H1 (cell line): ENCODE results near the gene SPRN. TPM values are rescaled to one million over a fixed set of nuclear protein-coding genes. Genes with fewer than 3 reads are reported as not detected.

Source experiments
- CTCF ChIA-PET: fragments of 300-600 bp; sonication (Branson Sonifier 250); formaldehyde crosslinking; loops from one replicate; lab custom pipeline; 2021; ENCODE audit not compliant: partially characterized antibody; lab: Charles Lee
- POLR2A ChIA-PET: fragments of 300-600 bp; sonication (Branson Sonifier 250); formaldehyde crosslinking; loops from one replicate; lab custom pipeline; 2021; ENCODE audit warnings: inconsistent platforms; ENCODE audit not compliant: partially characterized antibody; lab: Charles Lee
- DNase-seq, 2 experiments: peaks; one replicate each; pipeline versions ENCODE4 v3.0.0 to v3.0.0-alpha.2; 2010 to 2022; ENCODE audit warnings: low spot score in 2 of 2, low read depth in 1 of 2, mixed read lengths in 1 of 2
- FAIRE-seq: peaks from 2 replicates; lab custom pipeline; 2011; peaks lifted over from hg19 to GRCh38; lab: Jason Lieb, UNC
- H2AFZ ChIP-seq: 2 replicates; pipeline ENCODE4 v1.8.1; 2012; ENCODE audit warnings: low read length, inconsistent platforms
- H2AK5ac ChIP-seq: 2 replicates; pipeline ENCODE4 v1.6.1; 2013; ENCODE audit warnings: low read depth, low read length
- H2BK120ac ChIP-seq: replicated peaks from 2 replicates; pipeline ENCODE3; 2013; ENCODE audit warnings: low read depth, low read length, inconsistent platforms
- H2BK12ac ChIP-seq: 2 replicates; pipeline ENCODE4 v1.6.1; 2013; ENCODE audit warnings: low read depth, low read length
- H2BK15ac ChIP-seq: 2 replicates; pipeline ENCODE4 v1.6.1; 2013; ENCODE audit warnings: low read length
- H2BK20ac ChIP-seq: 2 replicates; pipeline ENCODE4 v1.6.1; 2013; ENCODE audit warnings: low read length
- H2BK5ac ChIP-seq: 2 replicates; pipeline ENCODE4 v1.6.1; 2013; ENCODE audit warnings: low read depth, low read length
- H3K14ac ChIP-seq: 2 replicates; pipeline ENCODE4 v1.6.1; 2013; ENCODE audit warnings: inconsistent platforms; ENCODE audit not compliant: insufficient read length
- H3K18ac ChIP-seq: 2 replicates; pipeline ENCODE4 v1.6.1; 2013; ENCODE audit warnings: low read length; ENCODE audit errors: extremely low read depth
- H3K23ac ChIP-seq: 2 replicates; pipeline ENCODE4 v1.6.1; 2013; ENCODE audit warnings: inconsistent platforms; ENCODE audit not compliant: insufficient read length
- H3K23me2 ChIP-seq: 2 replicates; pipeline ENCODE4 v1.6.1; 2013; ENCODE audit warnings: low read depth, low read length
- H3K27ac ChIP-seq: 2 replicates; pipeline ENCODE4 v1.6.1; 2011; ENCODE audit warnings: low read depth, low read length, inconsistent platforms
- H3K27me3 ChIP-seq, 4 experiments: replicated peaks in 1 of 4; 1 replicate in 1 of 4; 2 replicates in 3 of 4; pipeline versions ENCODE4 v1.6.1 to v1.8.1; 2011 to 2013; ENCODE audit warnings: low read length in 3 of 4, mild to moderate bottlenecking in 3 of 4, inconsistent platforms in 2 of 4, mixed read lengths in 2 of 4, moderate library complexity in 1 of 4; ENCODE audit not compliant: control insufficient read depth in 3 of 4, insufficient read depth in 3 of 4; ENCODE audit errors: extremely low read depth in 1 of 4
- H3K36me3 ChIP-seq, 4 experiments: 2 replicates each; pipeline versions ENCODE4 v1.6.1 to v1.8.1; 2011 to 2013; ENCODE audit warnings: mild to moderate bottlenecking in 4 of 4, low read length in 3 of 4, moderate library complexity in 2 of 4, control low read depth in 1 of 4, inconsistent platforms in 1 of 4; ENCODE audit not compliant: insufficient read depth in 4 of 4, control insufficient read depth in 2 of 4
- H3K4ac ChIP-seq: replicated peaks from 2 replicates; pipeline ENCODE3; 2013; ENCODE audit warnings: low read length, low read depth, mixed read lengths, inconsistent platforms; ENCODE audit not compliant: insufficient read length
- H3K4me1 ChIP-seq, 4 experiments: replicated peaks in 1 of 4; 1 replicate in 1 of 4; 2 replicates in 3 of 4; pipeline versions ENCODE4 v1.6.1 to v1.8.1; 2011 to 2013; ENCODE audit warnings: low read length in 3 of 4, inconsistent platforms in 2 of 4, mixed read lengths in 1 of 4; ENCODE audit not compliant: insufficient read depth in 4 of 4, control insufficient read depth in 3 of 4
- H3K4me2 ChIP-seq, 2 experiments: 2 replicates each; pipeline versions ENCODE4 v1.6.1 to v1.8.1; 2011 to 2013; ENCODE audit warnings: low read depth in 2 of 2, low read length in 2 of 2, control low read depth in 1 of 2, inconsistent platforms in 1 of 2, mild to moderate bottlenecking in 1 of 2; ENCODE audit not compliant: insufficient read depth in 1 of 2
- H3K4me3 ChIP-seq, 4 experiments: fragments of 200-600, 300-600 bp in 1 of 4; sonication (generic), shearing (Covaris generic), sonication (Bioruptor Twin) in 1 of 4; 2 replicates each; pipeline versions ENCODE4 v1.5.1 to v1.8.1; 2011 to 2016; ENCODE audit warnings: low read length in 4 of 4, low read depth in 3 of 4, control low read depth in 2 of 4, inconsistent platforms in 2 of 4, mild to moderate bottlenecking in 2 of 4, mixed read lengths in 1 of 4, moderate library complexity in 1 of 4; ENCODE audit not compliant: insufficient read depth in 2 of 4; ENCODE audit errors: extremely low read depth in 1 of 4
- H3K56ac ChIP-seq: replicated peaks from 2 replicates; pipeline ENCODE3; 2013; ENCODE audit warnings: low read depth, mild to moderate bottlenecking, mixed read lengths, low read length, inconsistent platforms; ENCODE audit not compliant: insufficient read length
- H3K79me1 ChIP-seq: 2 replicates; pipeline ENCODE4 v1.6.1; 2013; ENCODE audit warnings: low read depth, low read length, control low read depth
- H3K79me2 ChIP-seq, 2 experiments: 2 replicates each; pipeline versions ENCODE4 v1.6.1 to v1.8.1; 2012 to 2013; ENCODE audit warnings: low read length in 2 of 2, mild to moderate bottlenecking in 2 of 2, inconsistent platforms in 1 of 2; ENCODE audit not compliant: insufficient read depth in 2 of 2, control insufficient read depth in 1 of 2
- H3K9ac ChIP-seq, 4 experiments: replicated peaks in 1 of 4; 1 replicate in 1 of 4; 2 replicates in 3 of 4; pipeline versions ENCODE4 v1.6.1 to v1.8.1; 2011 to 2013; ENCODE audit warnings: low read depth in 3 of 4, low read length in 3 of 4, control low read depth in 2 of 4, mild to moderate bottlenecking in 2 of 4, moderate library complexity in 2 of 4, inconsistent platforms in 1 of 4; ENCODE audit errors: extremely low read depth in 1 of 4
- H3K9me3 ChIP-seq, 2 experiments: 2 replicates each; pipeline versions ENCODE4 v1.6.1 to v1.8.1; 2012 to 2013; ENCODE audit warnings: mild to moderate bottlenecking in 2 of 2, moderate library complexity in 2 of 2, control low read depth in 1 of 2, inconsistent platforms in 1 of 2, low read depth in 1 of 2, low read length in 1 of 2, mixed read lengths in 1 of 2; ENCODE audit not compliant: insufficient read depth in 2 of 2
- H4K20me1 ChIP-seq, 2 experiments: replicated peaks in 1 of 2; 2 replicates each; pipeline versions ENCODE3 to v1.8.1; 2011 to 2013; ENCODE audit warnings: inconsistent platforms in 2 of 2, low read length in 2 of 2, mild to moderate bottlenecking in 1 of 2; ENCODE audit not compliant: insufficient read depth in 2 of 2, control insufficient read depth in 1 of 2
- H4K5ac ChIP-seq: 2 replicates; pipeline ENCODE4 v1.6.1; 2013; ENCODE audit warnings: low read length, low read depth, mixed read lengths, inconsistent platforms; ENCODE audit not compliant: insufficient read length
- H4K8ac ChIP-seq: 2 replicates; pipeline ENCODE4 v1.8.0; 2013; ENCODE audit warnings: mild to moderate bottlenecking, moderate library complexity, low read length, inconsistent platforms; ENCODE audit not compliant: insufficient read depth; ENCODE audit errors: extremely low read depth
- H4K91ac ChIP-seq: replicated peaks from 2 replicates; pipeline ENCODE3; 2013; ENCODE audit warnings: low read length, mixed read lengths, inconsistent platforms; ENCODE audit not compliant: insufficient read length
- ATF2 ChIP-seq: IDR thresholded peaks from 2 replicates; pipeline ENCODE4 v1.6.1; 2012; ENCODE audit warnings: low read length, inconsistent platforms
- CREB1 ChIP-seq: IDR thresholded peaks from 2 replicates; pipeline ENCODE4 v1.6.1; 2012; ENCODE audit warnings: inconsistent platforms
- EZH2 ChIP-seq: fragments of 200-600 bp; sonication (generic); IDR thresholded peaks from 2 replicates; pipeline ENCODE4 v1.7.1; 2012; ENCODE audit warnings: low read depth, mild to moderate bottlenecking, moderate library complexity, low read length, inconsistent platforms; ENCODE audit not compliant: severe bottlenecking
- POU5F1 ChIP-seq: IDR thresholded peaks from 2 replicates; pipeline ENCODE4 v1.6.1; 2011; ENCODE audit warnings: low read depth, mild to moderate bottlenecking, low read length, moderate library complexity
- RAD21 ChIP-seq, 2 experiments: IDR thresholded peaks in 1 of 2; conservative IDR thresholded peaks in 1 of 2; 2 replicates each; pipeline ENCODE4 v1.6.1; 2011; ENCODE audit warnings: low read depth in 2 of 2, low read length in 2 of 2, improper control_type of control experiment in 1 of 2, inconsistent platforms in 1 of 2, mild to moderate bottlenecking in 1 of 2, moderate library complexity in 1 of 2
- SP4 ChIP-seq: IDR thresholded peaks from 2 replicates; pipeline ENCODE4 v1.6.1; 2012; ENCODE audit warnings: low read length, inconsistent platforms
- TAF1 ChIP-seq: IDR thresholded peaks from 2 replicates; pipeline ENCODE4 v1.6.1; 2011; ENCODE audit warnings: mild to moderate bottlenecking, low read depth, low read length
- WGBS, 2 experiments: shearing (Covaris generic) in 1 of 2; methylation state at CpG; one replicate each; pipeline versions ENCODE4 v1.1.6 to v1.1.7; 2013 to 2015; ENCODE audit warnings: low lambda C conversion rate in 2 of 2, mixed read lengths in 2 of 2, inconsistent platforms in 1 of 2, low coverage in 1 of 2, missing lambda C conversion rate in 1 of 2; ENCODE audit not compliant: insufficient replicate concordance in 2 of 2, insufficient coverage in 1 of 2, insufficient read length in 1 of 2; ENCODE audit errors: extremely low coverage in 1 of 2, missing lambda C conversion rate in 1 of 2; 5-methylcytosine and 5-hydroxymethylcytosine counted together
- polyA plus RNA-seq, 7 experiments: library from polyadenylated mRNA; depleted of rRNA in 3 of 7; stranded (reverse) in 5 of 7; unstranded in 2 of 7; fragments of >200 nt in 5 of 7; fragments of 200-250 nt in 2 of 7; gene quantifications; 1 replicate in 5 of 7; 2 replicates in 1 of 7; 4 replicates in 1 of 7; pipeline versions ENCODE4 v1.2.1 to v1.2.3, GENCODE V29; 2011 to 2013; ENCODE audit warnings: missing spikeins in 2 of 7, mixed read lengths in 2 of 7
- total RNA-seq: library from RNA; stranded (reverse); fragmentation: NEBNext Ultra II Directional; extraction: Animal tissue kit (Norgen Biotek cat#: 25700); gene quantifications from 2 replicates; pipeline ENCODE4 v1.2.1, GENCODE V29; 2021
- TF ChIP-seq, protein P1 (sequence below): IDR thresholded peaks from 2 replicates; pipeline ENCODE4 v1.6.1; 2012; ENCODE audit warnings: inconsistent platforms

The SPRN gene
- total and polyA plus RNA-seq, 2 of the 8 experiments (the other 6 are each of a cell fraction or from before 2014, with no cell fraction given), result 0.23 to 0.24 TPM

- H3K36me3 ChIP-seq, result peaks cover 2 to 52% (median 17%) of the 10 kb centered on the region in 4 experiments
- no peak overlapping the region for H3K9ac ChIP-seq
- 0 out of 2 replicates have a peak, but pooled peaks cover 4% of the 10 kb centered on the region for H3K79me1 ChIP-seq
- H2AFZ ChIP-seq, result no peak overlapping the region
- H3K9me3 ChIP-seq, result 0 out of 4 replicates have a peak, but pooled peaks cover 0 to 2% of the 10 kb centered on the region in 2 experiments
- H3K4ac ChIP-seq, result no peak overlapping the region
- H3K79me2 ChIP-seq, result peaks cover 3 to 59% of the 10 kb centered on the region in 2 experiments
- no peak overlapping the region for H3K56ac ChIP-seq
- DNase-seq (no peak), FAIRE-seq (no peak)
- H3K4me2 ChIP-seq, result no peak overlapping the region
- H2BK15ac ChIP-seq, result no peak overlapping the region
- TF ChIP-seq POU5F1 (no peak), RAD21 (IDR thresholded peaks at IDR 0.05 in 1 of 2, conservative IDR thresholded peaks at IDR 0.05 in 1 of 2; ENCODE audit: low read depth in 2 of 2, low read length in 2 of 2) (no peak), SP4 (no peak), CREB1 (no peak), ATF2 (no peak), EZH2 (no peak), TAF1 (no peak)
- TF ChIP-seq, protein P1, sequence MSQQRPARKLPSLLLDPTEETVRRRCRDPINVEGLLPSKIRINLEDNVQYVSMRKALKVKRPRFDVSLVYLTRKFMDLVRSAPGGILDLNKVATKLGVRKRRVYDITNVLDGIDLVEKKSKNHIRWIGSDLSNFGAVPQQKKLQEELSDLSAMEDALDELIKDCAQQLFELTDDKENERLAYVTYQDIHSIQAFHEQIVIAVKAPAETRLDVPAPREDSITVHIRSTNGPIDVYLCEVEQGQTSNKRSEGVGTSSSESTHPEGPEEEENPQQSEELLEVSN, result no peak
- peaks cover 0 to 9% of the 10 kb centered on the region in 2 experiments for H4K20me1 ChIP-seq
- H4K8ac ChIP-seq, result no peak overlapping the region
- H2AK5ac ChIP-seq, result no peak overlapping the region
- no peak overlapping the region for H3K4me3 ChIP-seq
- no peak overlapping the region for H2BK12ac ChIP-seq
- H2BK120ac ChIP-seq, result no peak overlapping the region
- H4K91ac ChIP-seq, result no peak overlapping the region
- no peaks in the 10 kb centered on the region for H3K23me2 ChIP-seq
- no peak overlapping the region for H3K14ac ChIP-seq
- H4K5ac ChIP-seq, result no peak overlapping the region
- no peak overlapping the region for H3K23ac ChIP-seq
- H3K27ac ChIP-seq, result no peak overlapping the region
- H3K4me1 ChIP-seq, result no peaks in the 10 kb centered on the region
- H2BK20ac ChIP-seq, result no peak overlapping the region
- CTCF ChIA-PET, result no interaction called here
- no peak overlapping the region for H3K18ac ChIP-seq
- H3K27me3 ChIP-seq, result no peaks in the 10 kb centered on the region
- POLR2A ChIA-PET, result interaction anchor here (0.6 to 1.1 kb wide), 2 partner anchors 12 to 59 kb away, joined by 3 read pairs; partner anchors contain the start of gene MTG1
- 95% methylated on average over 8 of the region's 8 CpGs; no CpG with 5 or more reads in 1 of the 2 experiments for whole genome bisulfite sequencing, 2 experiments
- H2BK5ac ChIP-seq, result no peak overlapping the region
Measured at GRCh38 chr10:133405844-133406527, 18.4 kb downstream of the SPRN start.
